Cardiac muscle cell (in vitro differentiated cells and primary cell): ENCODE measurements around the gene SH3PXD2A. TPM values are rescaled to one million over a fixed set of nuclear protein-coding genes. Genes with fewer than 3 reads are reported as not detected.

Experiments used
- DNase-seq, 2 donors: peaks; one replicate each; pipeline versions ENCODE4 v3.0.0 to v3.0.0-alpha.2; 2010 to 2017; ENCODE audit warnings: low read depth in 1 of 2, low spot score in 1 of 2
- H3K27ac ChIP-seq: fragments of 200-600 bp; sonication (generic); 2 replicates; pipeline ENCODE4 v1.5.1; 2016
- H3K27me3 ChIP-seq: fragments of 200-600 bp; sonication (generic); 2 replicates; pipeline ENCODE4 v1.6.0; 2016; ENCODE audit warnings: control low read depth
- H3K36me3 ChIP-seq: fragments of 200-600 bp; sonication (generic); 2 replicates; pipeline ENCODE4 v1.5.1; 2016; ENCODE audit warnings: control low read depth
- H3K4me1 ChIP-seq: fragments of 200-600 bp; sonication (generic); 2 replicates; pipeline ENCODE4 v1.8.1; 2017; ENCODE audit warnings: low read depth, mild to moderate bottlenecking, mixed run types
- H3K4me3 ChIP-seq: fragments of 200-600 bp; sonication (generic); 2 replicates; pipeline ENCODE4 v1.5.1; 2016; ENCODE audit warnings: mild to moderate bottlenecking
- H3K9me3 ChIP-seq: fragments of 200-600 bp; sonication (generic); 2 replicates; pipeline ENCODE4 v1.5.1; 2017; ENCODE audit warnings: low read depth, mild to moderate bottlenecking, control low read depth
- CTCF ChIP-seq: IDR thresholded peaks from 2 replicates; pipeline ENCODE4 v1.5.1; 2012; ENCODE audit warnings: low read depth, mild to moderate bottlenecking, low read length
- polyA plus RNA-seq: library from polyadenylated mRNA; unstranded; fragments of >200 nt; fragmentation: Nextera tagmentation; extraction: Ambion mirVana; gene quantifications from 2 replicates; pipeline ENCODE4 v1.2.1, GENCODE V29; 2016
- total RNA-seq: library from RNA; depleted of rRNA; stranded (reverse); fragments of >200 nt; gene quantifications from 2 replicates; pipeline ENCODE4 v1.2.3, GENCODE V29; 2016

SH3PXD2A gene
- total and polyA plus RNA-seq, 2 experiments from 2014 or later: 32.2 to 75.9 TPM

DNA sequence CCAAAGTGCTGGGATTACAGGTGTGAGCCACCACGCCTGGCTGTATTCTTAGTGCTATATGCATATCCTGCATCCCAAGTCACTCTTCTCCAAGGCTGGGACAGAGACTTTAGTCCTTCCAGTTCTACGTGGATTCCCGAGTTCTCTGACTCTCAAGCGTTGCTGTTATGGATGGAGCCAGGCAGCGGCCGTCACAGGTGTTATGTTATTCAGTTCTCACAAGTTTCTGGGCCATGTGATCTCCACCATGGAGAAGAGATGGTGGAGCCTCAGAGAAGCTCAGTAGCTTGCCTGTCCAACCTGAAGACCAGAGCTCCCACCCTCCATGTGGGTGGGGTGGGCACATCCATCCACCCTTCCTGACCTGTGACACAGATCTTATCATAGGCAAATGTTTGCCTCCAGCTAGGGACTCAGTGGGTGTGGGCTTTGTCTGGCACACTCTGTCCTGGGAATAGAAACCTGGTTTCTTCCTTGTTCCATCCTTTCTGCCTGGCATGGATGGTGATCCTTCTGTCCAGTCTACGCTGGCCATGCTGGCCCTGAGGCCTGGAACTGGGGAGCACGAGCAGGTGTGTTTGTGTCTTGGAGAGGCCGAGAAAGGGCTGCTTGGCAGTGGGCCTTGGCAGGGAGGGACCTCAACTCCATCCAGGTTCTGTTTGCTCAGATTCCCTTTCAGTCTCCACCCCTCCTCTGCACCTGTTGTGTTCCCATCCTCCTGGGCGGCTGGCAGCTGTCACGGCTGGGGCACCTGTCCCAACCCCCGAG lies 306.6 kb downstream of the SH3PXD2A start:
- H3K9me3 ChIP-seq: no peaks in the 10 kb centered on the region
- no peak overlapping the region for H3K27ac ChIP-seq
- no peak for TF ChIP-seq CTCF
- H3K36me3 ChIP-seq: no peaks in the 10 kb centered on the region
- H3K4me1 ChIP-seq: no peaks in the 10 kb centered on the region
- H3K4me3 ChIP-seq: no peak overlapping the region
- H3K27me3 ChIP-seq: no peaks in the 10 kb centered on the region
- DNase-seq: no peak

GRCh38 chr10:103548006-103548405 lies 307.4 kb downstream of the SH3PXD2A start:
- no peaks in the 10 kb centered on the region for H3K9me3 ChIP-seq
- H3K36me3 ChIP-seq: no peaks in the 10 kb centered on the region
- peaks cover 3% of the 10 kb centered on the region for H3K4me1 ChIP-seq
- H3K4me3 ChIP-seq: no peak overlapping the region
- no peak for DNase-seq
- no peak for TF ChIP-seq CTCF
- no peaks in the 10 kb centered on the region for H3K27me3 ChIP-seq
- no peak overlapping the region for H3K27ac ChIP-seq

GRCh38 chr10:103547391-103547946 lies 307.9 kb downstream of the SH3PXD2A start:
- DNase-seq: no peak
- no peak for TF ChIP-seq CTCF
- H3K4me1 ChIP-seq: peaks cover 7% of the 10 kb centered on the region
- H3K9me3 ChIP-seq: no peaks in the 10 kb centered on the region
- H3K36me3 ChIP-seq: no peaks in the 10 kb centered on the region
- H3K27ac ChIP-seq: no peak overlapping the region
- no peaks in the 10 kb centered on the region for H3K27me3 ChIP-seq
- no peak overlapping the region for H3K4me3 ChIP-seq

- Histone ChIP-seq H3K4me3 (no peak overlapping the region), H3K27me3 (no peaks in the 10 kb centered on the region), H3K9me3 (no peaks in the 10 kb centered on the region), H3K4me1 (peaks cover 7% of the 10 kb centered on the region), H3K27ac (no peak overlapping the region), H3K36me3 (no peaks in the 10 kb centered on the region)
- TF ChIP-seq CTCF: no peak
- no peak for DNase-seq
Observed at GRCh38 chr10:103546401-103546800, 309.0 kb downstream of the SH3PXD2A start.

GRCh38 chr10:103545771-103546281 lies 309.6 kb downstream of the SH3PXD2A start:
- TF ChIP-seq CTCF: no peak
- no peak for DNase-seq
- H3K36me3 ChIP-seq: no peaks in the 10 kb centered on the region
- no peak overlapping the region for H3K4me3 ChIP-seq
- H3K27me3 ChIP-seq: no peaks in the 10 kb centered on the region
- no peak overlapping the region for H3K27ac ChIP-seq
- H3K9me3 ChIP-seq: no peaks in the 10 kb centered on the region
- H3K4me1 ChIP-seq: peaks cover 7% of the 10 kb centered on the region
